HepG2 (cell line): ENCODE results near the gene TMEM131. TPM values are rescaled to one million over a fixed set of nuclear protein-coding genes. Genes with fewer than 3 reads are reported as not detected.

Experiments
- ATAC-seq: fragments of 200-7000 bp; cut with Tn5 transposase; 3 replicates; pipeline ENCODE4 v1.9.1; 2020; ENCODE audit warnings: mild to moderate bottlenecking, moderate library complexity
- BruUV-seq: library from RNA; stranded (reverse); fragments of 400-500 nt; replicated peaks from 2 replicates; lab custom pipeline; 2021; lab: Mats Ljungman, UMichigan
- CTCF ChIA-PET: fragments of 300-600 bp; formaldehyde crosslinking; extraction: SDS; loops from one replicate; lab custom pipeline; 2021; ENCODE audit warnings: low total read pairs, inconsistent platforms, low intra/inter-chr PET ratio; lab: Yijun Ruan, JAX
- POLR2A ChIA-PET: fragments of 350-600 bp; sonication (Branson Sonifier 250); formaldehyde crosslinking; loops from one replicate; lab custom pipeline; 2020; ENCODE audit warnings: antibody characterized with exemption, inconsistent platforms; lab: Yijun Ruan, JAX
- DNase-seq: peaks from one replicate; pipeline ENCODE4 v3.0.0-alpha.2; 2015; ENCODE audit warnings: low spot score
- FAIRE-seq: peaks from 3 replicates; lab custom pipeline; 2011; peaks lifted over from hg19 to GRCh38; lab: Jason Lieb, UNC
- H2AFZ ChIP-seq: one replicate; pipeline ENCODE4 v1.6.1; 2011; ENCODE audit warnings: low read length, inconsistent platforms
- H3K27ac ChIP-seq: fragments of 300-600 bp; 3 replicates; pipeline ENCODE4 v1.8.0; 2011; ENCODE audit warnings: mixed run types, mild to moderate bottlenecking, mixed read lengths, low read length, inconsistent platforms; ENCODE audit not compliant: insufficient read depth; ENCODE audit errors: extremely low read length
- H3K27me3 ChIP-seq, 2 experiments: fragments of 200-600 bp in 1 of 2; 2 replicates in 1 of 2; 3 replicates in 1 of 2; pipeline versions ENCODE4 v1.6.0 to v1.8.0; 2011; ENCODE audit warnings: low read length in 2 of 2, mild to moderate bottlenecking in 2 of 2, moderate library complexity in 2 of 2, inconsistent platforms in 1 of 2; ENCODE audit not compliant: insufficient read depth in 2 of 2, control insufficient read depth in 1 of 2
- H3K36me3 ChIP-seq, 2 experiments: fragments of 200-600 bp in 1 of 2; replicated peaks in 1 of 2; 2 replicates in 1 of 2; 3 replicates in 1 of 2; pipeline versions ENCODE4 v1.5.1 to v1.8.0; 2011; ENCODE audit warnings: low read length in 2 of 2, inconsistent platforms in 1 of 2; ENCODE audit not compliant: insufficient read depth in 2 of 2, control insufficient read depth in 1 of 2
- H3K4me1 ChIP-seq: 2 replicates; pipeline ENCODE4 v1.5.1; 2012; ENCODE audit warnings: low read length, inconsistent platforms; ENCODE audit not compliant: insufficient read depth
- H3K4me2 ChIP-seq: 2 replicates; pipeline ENCODE4 v1.6.0; 2011; ENCODE audit warnings: low read depth, low read length, inconsistent platforms
- H3K4me3 ChIP-seq, 3 experiments: fragments of 200-600 bp in 1 of 3; sonication (generic), shearing (Covaris generic) in 1 of 3; replicated peaks in 1 of 3; 2 replicates each; pipeline ENCODE4 v1.5.1; 2011 to 2016; ENCODE audit warnings: low read length in 3 of 3, inconsistent platforms in 2 of 3, low read depth in 2 of 3, mild to moderate bottlenecking in 2 of 3, control low read depth in 1 of 3, mixed read lengths in 1 of 3; ENCODE audit not compliant: insufficient read depth in 1 of 3
- H3K79me2 ChIP-seq: one replicate; pipeline ENCODE4 v1.6.1; 2011; ENCODE audit warnings: low read length, inconsistent platforms; ENCODE audit not compliant: insufficient read depth
- H3K9ac ChIP-seq: 2 replicates; pipeline ENCODE4 v1.6.0; 2011; ENCODE audit warnings: mild to moderate bottlenecking, low read depth, low read length, inconsistent platforms; ENCODE audit not compliant: insufficient read depth
- H3K9me3 ChIP-seq: 2 replicates; pipeline ENCODE4 v1.5.1; 2012; ENCODE audit warnings: mild to moderate bottlenecking, low read length
- H4K20me1 ChIP-seq: 2 replicates; pipeline ENCODE4 v1.6.0; 2011; ENCODE audit warnings: inconsistent platforms, mild to moderate bottlenecking, low read length, moderate library complexity; ENCODE audit not compliant: insufficient read depth
- MAF1 ChIP-seq: sonication (generic); formaldehyde crosslinking; IDR thresholded peaks from 2 replicates; pipeline ENCODE4 v1.5.0; 2020; ENCODE audit warnings: missing genetic modification reagents, borderline replicate concordance
- MAFF ChIP-seq: IDR thresholded peaks from 2 replicates; pipeline ENCODE4 v1.6.1; 2011; ENCODE audit warnings: low read depth, low read length, improper control_type of control experiment
- NCOR1 ChIP-seq: fragments of 200-600 bp; sonication (generic); IDR thresholded peaks from 2 replicates; pipeline ENCODE4 v1.7.0; 2017; ENCODE audit warnings: antibody characterized with exemption, low read length, borderline replicate concordance
- ZNF12 ChIP-seq: sonication (generic); formaldehyde crosslinking; IDR thresholded peaks from 2 replicates; pipeline ENCODE4 v1.5.0; 2020; ENCODE audit warnings: missing genetic modification reagents
- ZNF136 ChIP-seq: sonication (generic); formaldehyde crosslinking; IDR thresholded peaks from 2 replicates; pipeline ENCODE4 v1.8.1; 2022; ENCODE audit warnings: low read depth, mild to moderate bottlenecking, moderate library complexity, missing genetic modification reagents
- WGBS: methylation state at CpG from one replicate; pipeline ENCODE4 v1.1.6; 2017; ENCODE audit warnings: low lambda C conversion rate; 5-methylcytosine and 5-hydroxymethylcytosine counted together
- in situ Hi-C: cut with HindIII; loops from 2 replicates; pipeline ENCODE4 v1.10.0; 2017; ENCODE audit warnings: low pct_unique_long_range_greater_than_20kb; ENCODE audit not compliant: extremely low pct_ligation_motif_present
- intact Hi-C: fragments of 100-400 bp; cut with micrococcal nuclease; formaldehyde crosslinking; loops from one replicate; pipeline ENCODE4 v1.10.0; 2022; ENCODE audit not compliant: unreplicated experiment
- polyA plus RNA-seq, 8 experiments: library from polyadenylated mRNA; depleted of rRNA in 3 of 8; stranded (reverse) in 7 of 8; unstranded in 1 of 8; fragments of >200 nt; fragmentation: Illumina TruSeq in 4 of 8; extraction: Trizol in 4 of 8; gene quantifications; 2 replicates each; pipeline versions ENCODE4 v1.2.1 to v1.2.3, GENCODE V29; 2011 to 2016; ENCODE audit warnings: low read depth in 4 of 8, missing spikeins in 1 of 8, mixed read lengths in 1 of 8; ENCODE audit not compliant: insufficient read depth in 1 of 8
- total RNA-seq, 5 experiments: library from RNA; depleted of rRNA; stranded (reverse); fragments of >200 nt; fragmentation: Illumina TruSeq; extraction: Trizol; gene quantifications; 2 replicates each; pipeline ENCODE4 v1.2.3, GENCODE V29; 2016; ENCODE audit warnings: low read depth in 1 of 5
- TF ChIP-seq, protein P1 (sequence below): sonication (generic); formaldehyde crosslinking; IDR thresholded peaks from 2 replicates; pipeline ENCODE4 v1.5.1; 2020; ENCODE audit warnings: missing genetic modification reagents, mild to moderate bottlenecking, borderline replicate concordance

Gene TMEM131
- total and polyA plus RNA-seq, 2 of the 13 experiments (the other 11 are each of a cell fraction or from before 2014, with no cell fraction given): 17.9 to 19.5 TPM

DNA sequence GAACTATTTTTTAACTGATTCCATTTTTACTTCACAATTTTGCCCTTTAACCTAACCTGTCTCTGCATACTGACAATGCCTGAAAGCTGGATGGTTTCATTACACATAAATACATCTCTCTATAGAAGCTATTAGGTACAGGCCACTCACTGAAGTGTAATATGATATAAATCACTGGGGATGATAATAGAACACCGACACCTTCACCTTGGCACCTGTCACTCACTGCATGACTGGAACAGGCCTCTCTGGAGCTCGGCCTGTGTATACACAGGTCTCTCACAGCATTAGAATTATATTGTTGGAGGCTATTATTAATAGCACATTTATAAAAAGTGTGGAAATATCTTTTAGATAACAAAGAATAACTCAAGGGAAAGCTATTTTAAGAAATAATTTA, 138.2 kb downstream of the TMEM131 start:
- FAIRE-seq (no peak), DNase-seq (no peak)
- Histone ChIP-seq H2AFZ (no peak overlapping the region), H3K27me3 (no peaks in the 10 kb centered on the region), H3K4me2 (no peak overlapping the region), H4K20me1 (no peaks in the 10 kb centered on the region), H3K4me1 (0 out of 2 replicates have a peak, but pooled peaks cover 7% of the 10 kb centered on the region), H3K4me3 (no peak overlapping the region), H3K27ac (no peak overlapping the region), H3K79me2 (no peaks in the 10 kb centered on the region), H3K9me3 (no peaks in the 10 kb centered on the region)
- ChIA-PET POLR2A (no interaction called here), CTCF (no interaction called here)
- WGBS: 94% methylated on average over 2 of the region's 2 CpGs
- BruUV-seq: no TSS peak
- in situ Hi-C loops: no loop called here
- TF ChIP-seq ZNF136 (CRISPR knock-in tag): no peak
- TF ChIP-seq NCOR1: no peak
- no peak for TF ChIP-seq ZNF12 (CRISPR knock-in tag)
- no peak for TF ChIP-seq MAF1
- no peak for TF ChIP-seq MAFF
- TF ChIP-seq, protein P1, sequence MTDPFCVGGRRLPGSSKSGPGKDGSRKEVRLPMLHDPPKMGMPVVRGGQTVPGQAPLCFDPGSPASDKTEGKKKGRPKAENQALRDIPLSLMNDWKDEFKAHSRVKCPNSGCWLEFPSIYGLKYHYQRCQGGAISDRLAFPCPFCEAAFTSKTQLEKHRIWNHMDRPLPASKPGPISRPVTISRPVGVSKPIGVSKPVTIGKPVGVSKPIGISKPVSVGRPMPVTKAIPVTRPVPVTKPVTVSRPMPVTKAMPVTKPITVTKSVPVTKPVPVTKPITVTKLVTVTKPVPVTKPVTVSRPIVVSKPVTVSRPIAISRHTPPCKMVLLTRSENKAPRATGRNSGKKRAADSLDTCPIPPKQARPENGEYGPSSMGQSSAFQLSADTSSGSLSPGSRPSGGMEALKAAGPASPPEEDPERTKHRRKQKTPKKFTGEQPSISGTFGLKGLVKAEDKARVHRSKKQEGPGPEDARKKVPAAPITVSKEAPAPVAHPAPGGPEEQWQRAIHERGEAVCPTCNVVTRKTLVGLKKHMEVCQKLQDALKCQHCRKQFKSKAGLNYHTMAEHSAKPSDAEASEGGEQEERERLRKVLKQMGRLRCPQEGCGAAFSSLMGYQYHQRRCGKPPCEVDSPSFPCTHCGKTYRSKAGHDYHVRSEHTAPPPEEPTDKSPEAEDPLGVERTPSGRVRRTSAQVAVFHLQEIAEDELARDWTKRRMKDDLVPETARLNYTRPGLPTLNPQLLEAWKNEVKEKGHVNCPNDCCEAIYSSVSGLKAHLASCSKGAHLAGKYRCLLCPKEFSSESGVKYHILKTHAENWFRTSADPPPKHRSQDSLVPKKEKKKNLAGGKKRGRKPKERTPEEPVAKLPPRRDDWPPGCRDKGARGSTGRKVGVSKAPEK (CRISPR knock-in tag): no peak
- TF ChIP-seq, all 625 proteins: peak for 0
- intact Hi-C loops: no loop called here
- ATAC-seq: no peak
- H3K9ac ChIP-seq: no peak overlapping the region
- H3K36me3 ChIP-seq: peaks cover 3 to 21% of the 10 kb centered on the region in 2 experiments; a peak in 4 of 5 replicates
